Esophagus squamous epithelium (tissue), 5 donors: Measurements from ENCODE around the gene DXO. TPM values are rescaled to one million over a fixed set of nuclear protein-coding genes. Genes with fewer than 3 reads are reported as not detected.

Source experiments
- DNase-seq: peaks from one replicate; lab custom pipeline; 2025; lab: John Stamatoyannopoulos, UW
- H3K27ac ChIP-seq, 4 donors: fragments of 200-600 bp; sonication (generic); one replicate each; pipeline ENCODE4 v1.5.1; 2016 to 2019; ENCODE audit warnings: mild to moderate bottlenecking in 1 of 4
- H3K27me3 ChIP-seq, 4 donors: fragments of 200-600 bp; sonication (generic); 1 replicate in 3 of 4; 2 replicates in 1 of 4; pipeline versions ENCODE4 v1.5.1 to v1.6.0; 2017 to 2021; ENCODE audit warnings: antibody characterized with exemption in 1 of 4
- H3K36me3 ChIP-seq, 3 donors: fragments of 200-600 bp; sonication (generic); one replicate each; pipeline ENCODE4 v1.5.1; 2016 to 2019
- H3K4me1 ChIP-seq, 3 donors: fragments of 200-600 bp; sonication (generic); one replicate each; pipeline ENCODE4 v1.5.1; 2017 to 2019
- H3K4me3 ChIP-seq, 4 donors: fragments of 200-600 bp; sonication (generic); 1 replicate in 3 of 4; 2 replicates in 1 of 4; pipeline ENCODE4 v1.5.1; 2016 to 2019; ENCODE audit warnings: mild to moderate bottlenecking in 2 of 4, moderate library complexity in 1 of 4
- H3K9me3 ChIP-seq, 3 donors: fragments of 200-600 bp; sonication (generic); one replicate each; pipeline ENCODE4 v1.5.1; 2016 to 2019
- POLR2A ChIP-seq, 4 donors: fragments of 450-650 bp; IDR thresholded peaks; one replicate each; pipeline ENCODE4 v1.6.1; 2017; ENCODE audit warnings: antibody characterized with exemption in 4 of 4, mild to moderate bottlenecking in 4 of 4, moderate library complexity in 3 of 4
- WGBS, 2 donors: methylation state at CpG; one replicate each; pipeline ENCODE4 v1.1.5; 2018; 5-methylcytosine and 5-hydroxymethylcytosine counted together
- intact Hi-C: fragments of 100-400 bp; cut with DNase I; formaldehyde crosslinking; loops from one replicate; pipeline ENCODE4 v1.15.0; 2022
- total RNA-seq, 4 donors: library from RNA; depleted of rRNA; stranded (reverse); fragments of >200 nt; gene quantifications; one replicate each; pipeline ENCODE4 v1.1.0, GENCODE V29; 2016
- TF ChIP-seq, protein P1 (sequence below), 6 experiments: fragments of 450-650 bp in 4 of 6; fragments of 200-600 bp in 2 of 6; sonication (generic) in 2 of 6; IDR thresholded peaks; one replicate each; pipeline ENCODE4 v1.5.1; 2016 to 2019; ENCODE audit warnings: antibody characterized with exemption in 6 of 6, mild to moderate bottlenecking in 4 of 6, moderate library complexity in 4 of 6
- donor health status: DM: yes; HTN: yes; CAD: no.

The DXO gene
- total RNA-seq, 4 donors from 2014 or later, result 7.8 to 13.2 (median 8.8) TPM

GRCh38 chr6:31956796-31957195 is 15.1 kb downstream of the DXO start:
- peaks cover 15 to 28% (median 18%) of the 10 kb centered on the region in 3 donors for H3K4me1 ChIP-seq
- no peaks in the 10 kb centered on the region for H3K27me3 ChIP-seq
- H3K9me3 ChIP-seq, result no peaks in the 10 kb centered on the region
- intact Hi-C loops, result no loop called here
- H3K27ac ChIP-seq, result no peak overlapping the region
- 84 to 97% methylated on average over 3 of the region's 3 CpGs for WGBS, 2 donors
- H3K4me3 ChIP-seq, result no peak overlapping the region
- no peak for DNase-seq
- H3K36me3 ChIP-seq, result peaks cover 13 to 73% (median 47%) of the 10 kb centered on the region in 3 donors
- no peak for TF ChIP-seq POLR2A (IDR thresholded peaks at IDR 0.05)
- TF ChIP-seq, protein P1, sequence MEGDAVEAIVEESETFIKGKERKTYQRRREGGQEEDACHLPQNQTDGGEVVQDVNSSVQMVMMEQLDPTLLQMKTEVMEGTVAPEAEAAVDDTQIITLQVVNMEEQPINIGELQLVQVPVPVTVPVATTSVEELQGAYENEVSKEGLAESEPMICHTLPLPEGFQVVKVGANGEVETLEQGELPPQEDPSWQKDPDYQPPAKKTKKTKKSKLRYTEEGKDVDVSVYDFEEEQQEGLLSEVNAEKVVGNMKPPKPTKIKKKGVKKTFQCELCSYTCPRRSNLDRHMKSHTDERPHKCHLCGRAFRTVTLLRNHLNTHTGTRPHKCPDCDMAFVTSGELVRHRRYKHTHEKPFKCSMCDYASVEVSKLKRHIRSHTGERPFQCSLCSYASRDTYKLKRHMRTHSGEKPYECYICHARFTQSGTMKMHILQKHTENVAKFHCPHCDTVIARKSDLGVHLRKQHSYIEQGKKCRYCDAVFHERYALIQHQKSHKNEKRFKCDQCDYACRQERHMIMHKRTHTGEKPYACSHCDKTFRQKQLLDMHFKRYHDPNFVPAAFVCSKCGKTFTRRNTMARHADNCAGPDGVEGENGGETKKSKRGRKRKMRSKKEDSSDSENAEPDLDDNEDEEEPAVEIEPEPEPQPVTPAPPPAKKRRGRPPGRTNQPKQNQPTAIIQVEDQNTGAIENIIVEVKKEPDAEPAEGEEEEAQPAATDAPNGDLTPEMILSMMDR (IDR thresholded peaks at IDR 0.05), result no peak

DNA sequence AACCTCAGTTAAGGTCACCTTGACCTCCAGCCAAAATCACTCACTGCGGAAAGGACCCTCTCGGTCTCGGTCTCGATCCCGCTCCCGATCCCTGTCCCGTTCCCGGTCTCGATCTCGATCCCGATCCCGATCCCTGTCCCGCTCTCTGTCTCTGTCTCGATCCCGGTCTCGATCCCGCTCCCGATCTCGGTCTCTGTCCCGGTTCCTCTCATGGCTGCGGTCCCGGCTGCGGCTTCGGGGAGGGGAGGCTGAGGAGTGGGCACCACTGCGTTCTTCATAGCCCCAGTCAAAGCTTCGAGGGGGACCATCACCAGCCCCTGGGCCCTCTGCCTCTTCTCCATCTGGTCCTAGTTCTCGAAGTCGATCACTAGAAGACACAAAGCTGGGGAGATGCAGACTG is 17.4 kb downstream of the DXO start:
- H3K27ac ChIP-seq, result no peak overlapping the region
- H3K4me1 ChIP-seq, result peaks cover 12 to 19% (median 14%) of the 10 kb centered on the region in 3 donors
- H3K9me3 ChIP-seq, result no peaks in the 10 kb centered on the region
- peaks cover 12 to 73% (median 38%) of the 10 kb centered on the region in 3 donors for H3K36me3 ChIP-seq
- no peak overlapping the region for H3K4me3 ChIP-seq
- no peak for TF ChIP-seq POLR2A (IDR thresholded peaks at IDR 0.05)
- TF ChIP-seq, protein P1 (IDR thresholded peaks at IDR 0.05), result no peak
- DNase-seq, result no peak
- 94 to 98% methylated on average over 26 to 27 of the region's 28 CpGs for WGBS, 2 donors
- no peaks in the 10 kb centered on the region for H3K27me3 ChIP-seq
- intact Hi-C loops, result loop anchor here (5.0 kb wide), 1 partner anchor 52 kb away; the partner anchor contains the start of gene ZBTB12

DNA sequence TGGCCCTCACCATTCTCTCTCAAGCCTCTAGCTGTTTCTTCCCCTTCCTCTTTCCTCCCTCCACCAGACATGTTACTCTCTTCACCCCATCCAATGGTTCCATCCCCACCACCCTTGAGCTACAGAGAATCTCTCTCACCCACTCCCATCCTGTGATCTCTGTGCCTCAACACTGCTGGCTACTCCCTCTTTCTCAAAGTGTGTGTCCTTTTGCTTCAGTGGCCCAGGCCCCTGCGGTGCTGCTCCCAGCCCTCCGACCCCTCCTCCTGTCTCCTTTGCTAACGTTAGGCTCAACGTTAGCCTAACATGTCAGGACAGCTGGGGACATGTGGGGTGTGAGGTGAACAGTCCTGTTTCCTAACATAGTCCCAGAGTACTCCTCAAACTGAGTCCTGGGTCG is 19.0 kb downstream of the DXO start:
- H3K4me3 ChIP-seq, result no peak overlapping the region
- 48 to 59% methylated on average over 5 of the region's 5 CpGs for WGBS, 2 donors
- peak overlapping the region in 2 of 4 donors; percentile 2 to 50 for H3K27ac ChIP-seq
- DNase-seq, result no peak
- H3K27me3 ChIP-seq, result no peaks in the 10 kb centered on the region
- H3K36me3 ChIP-seq, result peaks cover 12 to 73% (median 38%) of the 10 kb centered on the region in 3 donors
- no peak for TF ChIP-seq POLR2A (IDR thresholded peaks at IDR 0.05)
- TF ChIP-seq, protein P1 (IDR thresholded peaks at IDR 0.05), result no peak
- H3K9me3 ChIP-seq, result no peaks in the 10 kb centered on the region
- H3K4me1 ChIP-seq, result peaks cover 3 to 8% (median 4%) of the 10 kb centered on the region in 3 donors
- intact Hi-C loops, result loop anchor here (5.0 kb wide), 1 partner anchor 51 kb away; the partner anchor contains the start of gene ZBTB12

DNA sequence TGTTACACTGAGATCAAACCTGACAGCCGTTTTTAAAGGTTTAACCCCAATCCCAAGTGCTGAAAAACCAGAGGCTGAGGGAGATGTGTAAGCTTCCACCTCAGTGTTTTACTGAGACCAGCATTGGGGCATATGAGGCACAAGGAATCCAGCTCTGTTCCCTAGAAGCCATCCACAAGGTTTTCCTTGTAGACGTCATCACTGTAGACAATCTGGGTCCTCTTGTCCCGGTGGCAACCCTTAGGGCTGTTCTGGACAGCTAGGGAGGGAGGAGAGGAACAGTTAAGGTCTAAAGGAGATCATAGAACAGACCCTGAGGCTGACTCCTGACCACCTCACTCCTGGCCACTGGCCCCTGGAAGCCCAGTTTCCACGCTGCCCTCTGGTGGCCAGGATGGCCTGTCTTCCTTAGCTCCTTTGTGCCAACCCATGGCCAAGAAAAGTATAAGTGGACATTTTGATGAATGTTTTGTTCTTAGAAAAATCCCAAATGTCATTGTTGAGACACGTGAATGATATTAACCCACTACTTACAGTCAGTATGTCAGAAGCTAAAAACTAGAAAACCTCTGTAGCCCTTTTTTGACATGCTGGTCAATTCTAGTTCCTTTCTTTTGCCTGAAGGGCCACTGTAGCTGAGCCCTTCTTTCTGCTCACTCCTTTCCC is 19.7 kb downstream of the DXO start:
- no peaks in the 10 kb centered on the region for H3K9me3 ChIP-seq
- peaks cover 12 to 71% (median 38%) of the 10 kb centered on the region in 3 donors for H3K36me3 ChIP-seq
- no peak for DNase-seq
- H3K27ac ChIP-seq, result peak overlapping the region in 2 of 4 donors; percentile 2 to 50
- intact Hi-C loops, result loop anchor here (5.0 kb wide), 1 partner anchor 50 kb away; the partner anchor contains the start of gene ZBTB12
- H3K27me3 ChIP-seq, result no peaks in the 10 kb centered on the region
- WGBS, 2 donors, result 38 to 51% methylated on average over 5 of the region's 5 CpGs
- TF ChIP-seq POLR2A (IDR thresholded peaks at IDR 0.05), result no peak
- TF ChIP-seq, protein P1 (IDR thresholded peaks at IDR 0.05), result peak in 5 of 6 experiments; percentile 56 to 73 (median 61)
- H3K4me3 ChIP-seq, result no peak overlapping the region
- H3K4me1 ChIP-seq, result peaks cover 0 to 2% (median 0%) of the 10 kb centered on the region in 3 donors

DNA sequence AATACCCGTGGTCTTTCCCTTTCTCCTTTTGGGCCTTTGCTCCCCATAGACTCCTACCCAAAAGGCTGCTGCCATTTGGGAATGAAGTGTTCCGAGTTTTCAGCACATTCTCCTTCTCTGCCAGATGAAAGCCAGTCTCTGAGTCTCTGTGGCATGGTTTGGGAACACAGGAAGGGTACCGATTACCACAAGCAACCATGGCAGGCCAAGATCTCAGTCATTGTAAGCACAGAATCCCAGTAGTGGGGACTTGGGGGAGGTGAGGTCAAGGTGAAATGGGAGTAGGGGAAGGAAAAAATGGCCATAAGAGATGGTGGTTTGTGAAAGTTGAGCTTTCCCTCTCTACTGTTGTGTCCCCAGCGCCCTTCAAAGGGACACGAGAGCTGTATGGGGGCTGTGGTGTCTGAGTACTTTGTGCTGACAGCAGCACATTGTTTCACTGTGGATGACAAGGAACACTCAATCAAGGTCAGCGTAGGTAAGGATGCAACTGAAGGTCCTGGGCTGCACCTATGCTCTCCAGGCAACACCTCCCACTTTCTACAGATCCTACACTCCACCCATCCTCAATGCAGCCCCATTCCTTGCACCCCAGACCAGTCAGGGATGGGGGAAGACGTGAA is 21.9 kb downstream of the DXO start:
- H3K27me3 ChIP-seq, result no peaks in the 10 kb centered on the region
- intact Hi-C loops, result loop anchor here (5.0 kb wide), 1 partner anchor 48 kb away; the partner anchor contains the start of gene ZBTB12
- peaks cover 6 to 23% (median 16%) of the 10 kb centered on the region in 3 donors for H3K4me1 ChIP-seq
- H3K36me3 ChIP-seq, result peaks cover 12 to 49% (median 19%) of the 10 kb centered on the region in 3 donors
- H3K9me3 ChIP-seq, result no peaks in the 10 kb centered on the region
- no peak for DNase-seq
- no peak overlapping the region for H3K4me3 ChIP-seq
- WGBS, 2 donors, result 84 to 87% methylated on average over 6 to 7 of the region's 7 CpGs
- no peak overlapping the region for H3K27ac ChIP-seq
- TF ChIP-seq POLR2A (IDR thresholded peaks at IDR 0.05), result no peak
- TF ChIP-seq, protein P1 (IDR thresholded peaks at IDR 0.05), result no peak
